GM18861 (cell line): ENCODE measurements around the gene MYO18B.
"Not testable (repeated sequence)": the region's sequence is repeated elsewhere in the genome, so short reads cannot be mapped to it uniquely, and the experiment has no call there.

ENCODE experiments used
- ATAC-seq: cut with Tn5 transposase; IDR thresholded peaks from one replicate; pipeline ENCODE4 v1.9.1; 2021; ENCODE audit not compliant: unreplicated experiment

The MYO18B gene

GRCh38 chr22:25741692-25742626 lies at the start of gene MYO18B:
Gene MYO18B, plus strand, starts transcription at chr22:25742188. Its CDS starts 18,905 bp downstream, at chr22:25761093.
- ATAC-seq, result no peak

- ATAC-seq, result no peak
These were observed 49.4 kb upstream of the MYO18B start for GRCh38 chr22:25692397-25693267.

- ATAC-seq, result no peak
These were observed 48.8 kb upstream of the MYO18B start for GRCh38 chr22:25693268-25693565.

- no peak for ATAC-seq
These were observed 47.6 kb upstream of the MYO18B start for GRCh38 chr22:25694196-25694907.

- no peak for ATAC-seq
These were observed 46.8 kb upstream of the MYO18B start for GRCh38 chr22:25695146-25695545.

- ATAC-seq, result no peak
These were observed 45.2 kb upstream of the MYO18B start for GRCh38 chr22:25696763-25697162.

GRCh38 chr22:25697181-25697664 lies 44.8 kb upstream of the MYO18B start:
- ATAC-seq, result no peak

- no peak for ATAC-seq
These were observed 44.0 kb upstream of the MYO18B start for GRCh38 chr22:25697978-25698377.

- no peak for ATAC-seq
These were observed 43.5 kb upstream of the MYO18B start for GRCh38 chr22:25698461-25698860.

- ATAC-seq, result no peak
These were observed 43.0 kb upstream of the MYO18B start for GRCh38 chr22:25698978-25699377.

GRCh38 chr22:25701056-25701780 lies 40.8 kb upstream of the MYO18B start:
- no peak for ATAC-seq

GRCh38 chr22:25702040-25702439 lies 39.9 kb upstream of the MYO18B start:
- no peak for ATAC-seq

GRCh38 chr22:25702571-25703167 lies 39.3 kb upstream of the MYO18B start:
- ATAC-seq, result no peak

- no peak for ATAC-seq
These were observed 37.3 kb upstream of the MYO18B start for GRCh38 chr22:25704701-25705100.

GRCh38 chr22:25706197-25706596 lies 35.8 kb upstream of the MYO18B start:
- no peak for ATAC-seq

- not testable (repeated sequence) for ATAC-seq
These were observed 33.6 kb upstream of the MYO18B start for GRCh38 chr22:25708430-25708829.

GRCh38 chr22:25709758-25710157 lies 32.2 kb upstream of the MYO18B start:
- no peak for ATAC-seq

GRCh38 chr22:25710501-25710900 lies 31.5 kb upstream of the MYO18B start:
- ATAC-seq, result no peak

- no peak for ATAC-seq
These were observed 30.5 kb upstream of the MYO18B start for GRCh38 chr22:25711491-25711890.
